Measurements from ENCODE around the gene PAX8.

Gene PAX8

DNA sequence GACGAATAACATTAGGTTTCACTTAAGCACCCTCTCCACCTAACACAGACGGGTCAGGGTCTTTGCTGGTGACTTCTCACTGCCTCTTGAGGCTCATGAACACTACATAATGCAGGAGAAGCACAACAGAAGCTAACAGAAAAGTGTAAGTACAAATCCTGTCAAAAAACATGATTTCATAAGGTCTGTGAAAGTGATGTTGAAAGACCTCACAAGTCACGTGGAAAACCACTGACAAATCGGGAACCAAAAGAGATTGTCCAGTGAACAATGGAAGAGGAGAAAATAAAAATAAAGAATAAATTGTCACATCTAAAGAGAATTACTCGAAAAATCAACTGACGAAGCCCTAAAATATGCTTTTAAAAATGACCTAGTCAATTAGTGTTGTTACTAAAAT is 91.0 kb downstream of the PAX8 start:
- H3K4me2 ChIP-seq (ENCODE audit: low read length): no peak overlapping the region
- peaks cover 82% of the 10 kb centered on the region for H3K36me3 ChIP-seq (ENCODE audit: control insufficient read depth, low read length)
- TF ChIP-seq, protein P1, sequence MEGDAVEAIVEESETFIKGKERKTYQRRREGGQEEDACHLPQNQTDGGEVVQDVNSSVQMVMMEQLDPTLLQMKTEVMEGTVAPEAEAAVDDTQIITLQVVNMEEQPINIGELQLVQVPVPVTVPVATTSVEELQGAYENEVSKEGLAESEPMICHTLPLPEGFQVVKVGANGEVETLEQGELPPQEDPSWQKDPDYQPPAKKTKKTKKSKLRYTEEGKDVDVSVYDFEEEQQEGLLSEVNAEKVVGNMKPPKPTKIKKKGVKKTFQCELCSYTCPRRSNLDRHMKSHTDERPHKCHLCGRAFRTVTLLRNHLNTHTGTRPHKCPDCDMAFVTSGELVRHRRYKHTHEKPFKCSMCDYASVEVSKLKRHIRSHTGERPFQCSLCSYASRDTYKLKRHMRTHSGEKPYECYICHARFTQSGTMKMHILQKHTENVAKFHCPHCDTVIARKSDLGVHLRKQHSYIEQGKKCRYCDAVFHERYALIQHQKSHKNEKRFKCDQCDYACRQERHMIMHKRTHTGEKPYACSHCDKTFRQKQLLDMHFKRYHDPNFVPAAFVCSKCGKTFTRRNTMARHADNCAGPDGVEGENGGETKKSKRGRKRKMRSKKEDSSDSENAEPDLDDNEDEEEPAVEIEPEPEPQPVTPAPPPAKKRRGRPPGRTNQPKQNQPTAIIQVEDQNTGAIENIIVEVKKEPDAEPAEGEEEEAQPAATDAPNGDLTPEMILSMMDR (IDR thresholded peaks at IDR 0.05; ENCODE audit: low read depth, low read length, poor library complexity, severe bottlenecking): no peak
- TF ChIP-seq EZH2phosphoT487 (IDR thresholded peaks at IDR 0.05; ENCODE audit: borderline replicate concordance, low read length): no peak
- no peaks in the 10 kb centered on the region for H3K9me2 ChIP-seq (replicated peaks; ENCODE audit: control insufficient read depth, low read length)
- no peaks in the 10 kb centered on the region for H3K9me3 ChIP-seq (ENCODE audit: control insufficient read depth, insufficient read depth, low read length)
- no peak overlapping the region for H3K4me3 ChIP-seq (ENCODE audit: low read length)
- H4K20me1 ChIP-seq (ENCODE audit: control insufficient read depth, insufficient read depth, low read depth, low read length): peaks cover 3% of the 10 kb centered on the region; the same call in 1 of the 2 replicates
- 0 out of 2 replicates have a peak, but pooled peaks cover 4% of the 10 kb centered on the region for H3K4me1 ChIP-seq (ENCODE audit: control insufficient read depth, low read length)
- H3F3A ChIP-seq (ENCODE audit: control insufficient read depth, insufficient read depth): no peaks in the 10 kb centered on the region
- H3K79me2 ChIP-seq (ENCODE audit: control insufficient read depth, low read length): peaks cover 60% of the 10 kb centered on the region
- H3K27me3 ChIP-seq (ENCODE audit: control insufficient read depth, low read length): no peaks in the 10 kb centered on the region
- H3K27ac ChIP-seq (ENCODE audit: low read depth, low read length): no peak overlapping the region

DNA sequence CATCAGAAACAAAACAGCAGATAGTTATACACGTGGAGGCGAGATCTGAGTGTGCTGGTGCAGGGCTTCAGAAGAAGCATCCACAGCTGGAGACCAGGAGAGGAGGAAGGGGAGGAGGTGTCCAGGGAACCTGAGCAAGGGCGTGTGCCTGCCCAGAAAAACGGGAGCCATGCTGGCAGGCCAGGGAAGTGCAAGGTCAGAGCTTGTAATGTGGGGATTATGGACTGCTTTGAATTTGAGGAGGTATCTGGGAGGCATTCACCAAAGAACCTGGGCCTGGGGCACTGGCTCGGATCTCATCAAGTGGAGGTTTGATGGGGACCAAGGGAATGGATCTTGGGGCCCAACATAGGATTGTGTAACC is 92.3 kb downstream of the PAX8 start:
- H3K4me2 ChIP-seq (ENCODE audit: low read length): no peak overlapping the region
- no peak overlapping the region for H3K27ac ChIP-seq (ENCODE audit: low read depth, low read length)
- H3K79me2 ChIP-seq (ENCODE audit: control insufficient read depth, low read length): peaks cover 73% of the 10 kb centered on the region
- H3K9me2 ChIP-seq (replicated peaks; ENCODE audit: control insufficient read depth, low read length): no peaks in the 10 kb centered on the region
- H3K4me3 ChIP-seq (ENCODE audit: low read length): no peak overlapping the region
- peaks cover 3% of the 10 kb centered on the region; the same call in 1 of the 2 replicates for H4K20me1 ChIP-seq (ENCODE audit: control insufficient read depth, insufficient read depth, low read depth, low read length)
- H3K4me1 ChIP-seq (ENCODE audit: control insufficient read depth, low read length): 0 out of 2 replicates have a peak, but pooled peaks cover 4% of the 10 kb centered on the region
- no peaks in the 10 kb centered on the region for H3F3A ChIP-seq (ENCODE audit: control insufficient read depth, insufficient read depth)
- no peak for TF ChIP-seq EZH2phosphoT487 (IDR thresholded peaks at IDR 0.05; ENCODE audit: borderline replicate concordance, low read length)
- TF ChIP-seq, protein P1 (IDR thresholded peaks at IDR 0.05; ENCODE audit: low read depth, low read length, poor library complexity, severe bottlenecking): no peak
- H3K36me3 ChIP-seq (ENCODE audit: control insufficient read depth, low read length): peaks cover 86% of the 10 kb centered on the region
- no peaks in the 10 kb centered on the region for H3K9me3 ChIP-seq (ENCODE audit: control insufficient read depth, insufficient read depth, low read length)
- no peaks in the 10 kb centered on the region for H3K27me3 ChIP-seq (ENCODE audit: control insufficient read depth, low read length)

DNA sequence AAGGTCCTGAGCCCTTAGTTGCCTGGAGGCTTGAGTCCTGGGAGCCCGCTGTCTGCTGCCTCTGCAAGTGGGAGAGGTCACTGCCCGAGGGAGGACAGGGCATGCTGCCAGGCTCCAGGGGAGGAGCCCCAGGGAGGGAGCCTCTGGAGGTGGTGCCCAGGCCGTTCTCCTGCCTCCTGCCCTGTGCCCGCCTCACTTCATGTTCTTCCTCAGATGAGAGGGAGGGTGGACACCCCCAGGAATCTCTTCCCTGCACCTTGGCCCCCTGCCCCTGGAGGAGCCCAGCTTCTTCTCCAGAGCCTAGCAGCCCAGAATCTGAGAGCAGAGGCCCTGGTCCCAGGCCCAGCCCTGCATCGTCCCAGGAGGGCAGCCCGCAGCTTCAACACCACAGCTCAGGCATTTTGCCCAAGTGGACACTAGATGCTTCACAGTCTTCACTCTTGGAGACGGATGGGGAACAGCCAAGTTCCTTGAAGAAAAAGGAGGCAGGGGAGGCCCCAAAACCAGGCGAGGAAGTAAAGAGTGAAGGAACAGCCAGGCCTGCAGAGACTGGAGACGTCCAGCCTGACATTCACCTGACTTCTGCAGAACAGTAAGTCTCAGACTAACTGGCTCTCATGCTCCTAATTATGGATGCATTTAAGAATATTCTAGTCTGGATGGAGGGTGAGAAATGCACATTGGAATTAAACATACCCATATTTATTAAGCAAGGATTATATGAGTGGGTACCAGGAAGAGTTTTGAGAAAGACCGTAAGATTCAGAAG is 92.9 kb downstream of the PAX8 start:
- no peak overlapping the region for H3K4me2 ChIP-seq (ENCODE audit: low read length)
- no peak overlapping the region for H3K4me3 ChIP-seq (ENCODE audit: low read length)
- H3K9me2 ChIP-seq (replicated peaks; ENCODE audit: control insufficient read depth, low read length): no peaks in the 10 kb centered on the region
- H4K20me1 ChIP-seq (ENCODE audit: control insufficient read depth, insufficient read depth, low read depth, low read length): peaks cover 3% of the 10 kb centered on the region; the same call in 1 of the 2 replicates
- H3K79me2 ChIP-seq (ENCODE audit: control insufficient read depth, low read length): peaks cover 76% of the 10 kb centered on the region
- H3K4me1 ChIP-seq (ENCODE audit: control insufficient read depth, low read length): 0 out of 2 replicates have a peak, but pooled peaks cover 4% of the 10 kb centered on the region
- peaks cover 84% of the 10 kb centered on the region for H3K36me3 ChIP-seq (ENCODE audit: control insufficient read depth, low read length)
- H3K27ac ChIP-seq (ENCODE audit: low read depth, low read length): no peak overlapping the region
- TF ChIP-seq, protein P1 (IDR thresholded peaks at IDR 0.05; ENCODE audit: low read depth, low read length, poor library complexity, severe bottlenecking): no peak
- no peak for TF ChIP-seq EZH2phosphoT487 (IDR thresholded peaks at IDR 0.05; ENCODE audit: borderline replicate concordance, low read length)
- no peaks in the 10 kb centered on the region for H3K27me3 ChIP-seq (ENCODE audit: control insufficient read depth, low read length)
- no peaks in the 10 kb centered on the region for H3K9me3 ChIP-seq (ENCODE audit: control insufficient read depth, insufficient read depth, low read length)
- H3F3A ChIP-seq (ENCODE audit: control insufficient read depth, insufficient read depth): no peaks in the 10 kb centered on the region
